SK-N-SH treated with all-trans-retinoic acid at 6 μM for 48 hours (cell line): ENCODE results near the gene SERPINB6.

Experiments used
- ATAC-seq: fragments of 200-7000 bp; cut with Tn5 transposase; 3 replicates; pipeline ENCODE4 v1.9.1; 2020; ENCODE audit warnings: mild to moderate bottlenecking, moderate library complexity
- ARNTL ChIP-seq: fragments of 450-650 bp; formaldehyde crosslinking; IDR thresholded peaks from 2 replicates; pipeline ENCODE4 v1.5.0; 2020; ENCODE audit warnings: low read depth, mild to moderate bottlenecking, moderate library complexity, borderline replicate concordance
- BACH2 ChIP-seq: fragments of 250-450 bp; sonication (Bioruptor Pico); IDR thresholded peaks from 2 replicates; pipeline ENCODE4 v1.9.0; 2021; ENCODE audit warnings: mild to moderate bottlenecking, borderline replicate concordance
- CSDC2 ChIP-seq: fragments of 250-450 bp; sonication (Bioruptor Pico); IDR thresholded peaks from 2 replicates; pipeline ENCODE4 v1.5.0; 2020; ENCODE audit warnings: mild to moderate bottlenecking, moderate library complexity
- ESRRG ChIP-seq: fragments of 250-450 bp; sonication (Bioruptor Pico); IDR thresholded peaks from 2 replicates; pipeline ENCODE4 v1.6.1; 2021; ENCODE audit warnings: mild to moderate bottlenecking
- GLIS3 ChIP-seq: fragments of 250-450 bp; sonication (Bioruptor Pico); IDR thresholded peaks from 2 replicates; pipeline ENCODE4 v1.5.0; 2020; ENCODE audit warnings: mild to moderate bottlenecking, moderate library complexity
- ISL1 ChIP-seq: fragments of 250-450 bp; sonication (Bioruptor Pico); IDR thresholded peaks from 2 replicates; pipeline ENCODE4 v2.1.2; 2022; ENCODE audit warnings: mild to moderate bottlenecking, moderate library complexity
- OSR1 ChIP-seq: fragments of 250-450 bp; sonication (Bioruptor Pico); IDR thresholded peaks from 2 replicates; pipeline ENCODE4 v1.8.0; 2022; ENCODE audit warnings: moderate library complexity, mild to moderate bottlenecking, inconsistent platforms
- POU6F1 ChIP-seq: fragments of 250-450 bp; sonication (Bioruptor Pico); IDR thresholded peaks from 2 replicates; pipeline ENCODE4 v1.8.0; 2021; ENCODE audit warnings: low read depth, mild to moderate bottlenecking, moderate library complexity, borderline replicate concordance
- RARB ChIP-seq: fragments of 250-450 bp; sonication (Bioruptor Pico); IDR thresholded peaks from 2 replicates; pipeline ENCODE4 v1.8.0; 2021; ENCODE audit warnings: mild to moderate bottlenecking, moderate library complexity
- SNAI2 ChIP-seq: fragments of 250-450 bp; sonication (Bioruptor Pico); IDR thresholded peaks from 2 replicates; pipeline ENCODE4 v1.5.0; 2020; ENCODE audit warnings: mild to moderate bottlenecking, moderate library complexity
- TCF4 ChIP-seq: fragments of 250-450 bp; sonication (Bioruptor Pico); IDR thresholded peaks from 2 replicates; pipeline ENCODE4 v1.8.0; 2021; ENCODE audit warnings: mild to moderate bottlenecking, moderate library complexity, borderline replicate concordance
- TOX ChIP-seq: fragments of 250-450 bp; sonication (Bioruptor Pico); IDR thresholded peaks from 2 replicates; pipeline ENCODE4 v1.8.0; 2021; ENCODE audit warnings: mild to moderate bottlenecking, moderate library complexity, borderline replicate concordance
- ZC3H10 ChIP-seq: fragments of 250-450 bp; sonication (Bioruptor Pico); IDR thresholded peaks from 2 replicates; pipeline ENCODE4 v1.5.1; 2021; ENCODE audit warnings: mild to moderate bottlenecking, moderate library complexity
- ZFP3 ChIP-seq: fragments of 250-450 bp; sonication (Bioruptor Pico); IDR thresholded peaks from 2 replicates; pipeline ENCODE4 v1.5.0; 2020; ENCODE audit warnings: mild to moderate bottlenecking, moderate library complexity
- ZFP30 ChIP-seq: fragments of 450-650 bp; formaldehyde crosslinking; IDR thresholded peaks from 2 replicates; pipeline ENCODE4 v1.5.0; 2022; ENCODE audit warnings: mild to moderate bottlenecking, moderate library complexity
- ZNF565 ChIP-seq: fragments of 450-650 bp; formaldehyde crosslinking; conservative IDR thresholded peaks from 2 replicates; pipeline ENCODE4 v1.5.0; 2020; ENCODE audit warnings: low read depth, mild to moderate bottlenecking, moderate library complexity
- ZNF70 ChIP-seq: fragments of 450-650 bp; formaldehyde crosslinking; IDR thresholded peaks from 2 replicates; pipeline ENCODE4 v1.5.0; 2020; ENCODE audit warnings: mild to moderate bottlenecking, moderate library complexity
- ZNF8 ChIP-seq: fragments of 450-650 bp; formaldehyde crosslinking; IDR thresholded peaks from 2 replicates; pipeline ENCODE4 v1.5.0; 2020; ENCODE audit warnings: mild to moderate bottlenecking, moderate library complexity
- TF ChIP-seq, protein P1 (sequence below): fragments of 250-450 bp; sonication (Bioruptor Pico); IDR thresholded peaks from 2 replicates; pipeline ENCODE4 v1.5.0; 2020; ENCODE audit warnings: mild to moderate bottlenecking, moderate library complexity
- TF ChIP-seq, protein P2 (sequence below): fragments of 250-450 bp; sonication (Bioruptor Pico); IDR thresholded peaks from 2 replicates; pipeline ENCODE4 v1.5.1; 2021; ENCODE audit warnings: mild to moderate bottlenecking, moderate library complexity
- TF ChIP-seq, protein P3 (sequence below): fragments of 250-450 bp; sonication (Bioruptor Pico); IDR thresholded peaks from 2 replicates; pipeline ENCODE4 v1.8.0; 2020; ENCODE audit warnings: mild to moderate bottlenecking, moderate library complexity, borderline replicate concordance

Gene SERPINB6

GRCh38 chr6:2969549-2969948 lies 1.8 kb downstream of the SERPINB6 start:
- TF ChIP-seq POU6F1 (CRISPR knock-in tag) (no peak), GLIS3 (CRISPR knock-in tag) (no peak), ZFP3 (CRISPR knock-in tag) (no peak), SNAI2 (CRISPR knock-in tag) (no peak), BACH2 (CRISPR knock-in tag) (no peak), RARB (CRISPR knock-in tag) (no peak), ISL1 (CRISPR knock-in tag) (no peak), ESRRG (no peak), ZNF70 (CRISPR knock-in tag) (no peak), TOX (CRISPR knock-in tag) (no peak), TCF4 (CRISPR knock-in tag) (no peak), OSR1 (CRISPR knock-in tag) (no peak)
- TF ChIP-seq, protein P1, sequence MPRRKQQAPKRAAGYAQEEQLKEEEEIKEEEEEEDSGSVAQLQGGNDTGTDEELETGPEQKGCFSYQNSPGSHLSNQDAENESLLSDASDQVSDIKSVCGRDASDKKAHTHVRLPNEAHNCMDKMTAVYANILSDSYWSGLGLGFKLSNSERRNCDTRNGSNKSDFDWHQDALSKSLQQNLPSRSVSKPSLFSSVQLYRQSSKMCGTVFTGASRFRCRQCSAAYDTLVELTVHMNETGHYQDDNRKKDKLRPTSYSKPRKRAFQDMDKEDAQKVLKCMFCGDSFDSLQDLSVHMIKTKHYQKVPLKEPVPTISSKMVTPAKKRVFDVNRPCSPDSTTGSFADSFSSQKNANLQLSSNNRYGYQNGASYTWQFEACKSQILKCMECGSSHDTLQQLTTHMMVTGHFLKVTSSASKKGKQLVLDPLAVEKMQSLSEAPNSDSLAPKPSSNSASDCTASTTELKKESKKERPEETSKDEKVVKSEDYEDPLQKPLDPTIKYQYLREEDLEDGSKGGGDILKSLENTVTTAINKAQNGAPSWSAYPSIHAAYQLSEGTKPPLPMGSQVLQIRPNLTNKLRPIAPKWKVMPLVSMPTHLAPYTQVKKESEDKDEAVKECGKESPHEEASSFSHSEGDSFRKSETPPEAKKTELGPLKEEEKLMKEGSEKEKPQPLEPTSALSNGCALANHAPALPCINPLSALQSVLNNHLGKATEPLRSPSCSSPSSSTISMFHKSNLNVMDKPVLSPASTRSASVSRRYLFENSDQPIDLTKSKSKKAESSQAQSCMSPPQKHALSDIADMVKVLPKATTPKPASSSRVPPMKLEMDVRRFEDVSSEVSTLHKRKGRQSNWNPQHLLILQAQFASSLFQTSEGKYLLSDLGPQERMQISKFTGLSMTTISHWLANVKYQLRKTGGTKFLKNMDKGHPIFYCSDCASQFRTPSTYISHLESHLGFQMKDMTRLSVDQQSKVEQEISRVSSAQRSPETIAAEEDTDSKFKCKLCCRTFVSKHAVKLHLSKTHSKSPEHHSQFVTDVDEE = no peak

GRCh38 chr6:2968600-2969135 lies 2.7 kb downstream of the SERPINB6 start:
- ATAC-seq = no peak
- TF ChIP-seq ESRRG = no peak
- TF ChIP-seq BACH2 (CRISPR knock-in tag) = no peak
- TF ChIP-seq, protein P2, sequence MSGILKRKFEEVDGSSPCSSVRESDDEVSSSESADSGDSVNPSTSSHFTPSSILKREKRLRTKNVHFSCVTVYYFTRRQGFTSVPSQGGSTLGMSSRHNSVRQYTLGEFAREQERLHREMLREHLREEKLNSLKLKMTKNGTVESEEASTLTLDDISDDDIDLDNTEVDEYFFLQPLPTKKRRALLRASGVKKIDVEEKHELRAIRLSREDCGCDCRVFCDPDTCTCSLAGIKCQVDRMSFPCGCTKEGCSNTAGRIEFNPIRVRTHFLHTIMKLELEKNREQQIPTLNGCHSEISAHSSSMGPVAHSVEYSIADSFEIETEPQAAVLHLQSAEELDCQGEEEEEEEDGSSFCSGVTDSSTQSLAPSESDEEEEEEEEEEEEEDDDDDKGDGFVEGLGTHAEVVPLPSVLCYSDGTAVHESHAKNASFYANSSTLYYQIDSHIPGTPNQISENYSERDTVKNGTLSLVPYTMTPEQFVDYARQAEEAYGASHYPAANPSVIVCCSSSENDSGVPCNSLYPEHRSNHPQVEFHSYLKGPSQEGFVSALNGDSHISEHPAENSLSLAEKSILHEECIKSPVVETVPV (CRISPR knock-in tag) = no peak
- no peak for TF ChIP-seq POU6F1 (CRISPR knock-in tag)
- TF ChIP-seq ZFP30 (CRISPR knock-in tag) = no peak
- TF ChIP-seq ZNF8 (CRISPR knock-in tag) = no peak
- TF ChIP-seq RARB (CRISPR knock-in tag) = no peak
- no peak for TF ChIP-seq SNAI2 (CRISPR knock-in tag)
- TF ChIP-seq OSR1 (CRISPR knock-in tag) = no peak
- no peak for TF ChIP-seq ISL1 (CRISPR knock-in tag)
- TF ChIP-seq ZC3H10 = no peak
- TF ChIP-seq ARNTL = no peak
- no peak for TF ChIP-seq TCF4 (CRISPR knock-in tag)
- TF ChIP-seq CSDC2 = no peak
- TF ChIP-seq, protein P3, sequence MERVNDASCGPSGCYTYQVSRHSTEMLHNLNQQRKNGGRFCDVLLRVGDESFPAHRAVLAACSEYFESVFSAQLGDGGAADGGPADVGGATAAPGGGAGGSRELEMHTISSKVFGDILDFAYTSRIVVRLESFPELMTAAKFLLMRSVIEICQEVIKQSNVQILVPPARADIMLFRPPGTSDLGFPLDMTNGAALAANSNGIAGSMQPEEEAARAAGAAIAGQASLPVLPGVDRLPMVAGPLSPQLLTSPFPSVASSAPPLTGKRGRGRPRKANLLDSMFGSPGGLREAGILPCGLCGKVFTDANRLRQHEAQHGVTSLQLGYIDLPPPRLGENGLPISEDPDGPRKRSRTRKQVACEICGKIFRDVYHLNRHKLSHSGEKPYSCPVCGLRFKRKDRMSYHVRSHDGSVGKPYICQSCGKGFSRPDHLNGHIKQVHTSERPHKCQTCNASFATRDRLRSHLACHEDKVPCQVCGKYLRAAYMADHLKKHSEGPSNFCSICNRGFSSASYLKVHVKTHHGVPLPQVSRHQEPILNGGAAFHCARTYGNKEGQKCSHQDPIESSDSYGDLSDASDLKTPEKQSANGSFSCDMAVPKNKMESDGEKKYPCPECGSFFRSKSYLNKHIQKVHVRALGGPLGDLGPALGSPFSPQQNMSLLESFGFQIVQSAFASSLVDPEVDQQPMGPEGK = no peak
- no peak for TF ChIP-seq ZNF565 (CRISPR knock-in tag)
- no peak for TF ChIP-seq TOX (CRISPR knock-in tag)
- TF ChIP-seq ZFP3 (CRISPR knock-in tag) = no peak

More at GRCh38 chr6:2969549-2969948, 1.8 kb downstream of the SERPINB6 start:
- no peak for ATAC-seq

DNA sequence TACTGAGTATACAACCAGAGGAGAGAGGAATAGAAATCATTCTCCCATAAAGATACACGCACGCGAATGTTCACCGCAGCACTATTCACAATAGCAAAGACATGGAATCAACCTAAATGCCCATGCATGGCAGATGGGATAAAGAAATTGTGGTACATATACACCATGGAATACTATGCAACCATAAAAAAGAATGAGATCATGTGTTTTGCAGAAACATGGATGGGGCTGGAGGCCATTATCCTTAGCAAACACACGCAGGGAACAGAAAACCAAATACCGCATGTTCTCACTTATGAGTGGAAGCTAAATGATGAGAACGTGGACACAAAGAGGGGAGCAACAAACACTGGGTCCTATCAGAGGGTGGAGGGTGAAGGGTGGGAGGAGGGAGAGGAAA lies 3.4 kb downstream of the SERPINB6 start:
- TF ChIP-seq, protein P1 = no peak
- peak; percentile 92 for TF ChIP-seq ZNF8 (CRISPR knock-in tag)
- no peak for ATAC-seq
